Activated T-cell treated with anti-CD3 and anti-CD28 coated beads, Interleukin-2, amount 50 U/mL, for 72 hours (primary cell): ENCODE measurements around the gene FEZ2. TPM values are rescaled to one million over a fixed set of nuclear protein-coding genes. Genes with fewer than 3 reads are reported as not detected.
A peak's percentile ranks its signal among the peaks of the same experiment; 100 is the strongest.

ENCODE experiments used
- ATAC-seq, 2 donors: fragments of 150-1000 bp; cut with Tn5 transposase; replicated peaks in 1 of 2; 2 replicates each; pipeline ENCODE4 v1.10.0; 2021; ENCODE audit warnings: moderate library complexity in 2 of 2, mild to moderate bottlenecking in 1 of 2
- DNase-seq, 2 donors: peaks; one replicate each; pipeline ENCODE4 v3.0.0; 2021 to 2022; ENCODE audit warnings: mixed read lengths in 1 of 2
- H3K27ac Mint-ChIP-seq: one replicate; pipeline ENCODE4 v1.8.0; 2022; ENCODE audit warnings: mild to moderate bottlenecking, moderate library complexity, mixed read lengths
- H3K27me3 Mint-ChIP-seq: one replicate; pipeline ENCODE4 v1.8.0; 2022; ENCODE audit warnings: low read depth, mixed read lengths
- H3K36me3 Mint-ChIP-seq, 2 donors: one replicate each; pipeline ENCODE4 v1.8.0; 2022; ENCODE audit warnings: mixed read lengths in 2 of 2, mild to moderate bottlenecking in 1 of 2; ENCODE audit not compliant: insufficient read depth in 2 of 2
- H3K4me1 Mint-ChIP-seq: one replicate; pipeline ENCODE4 v1.8.0; 2022; ENCODE audit warnings: low read depth, mixed read lengths
- H3K4me3 Mint-ChIP-seq, 2 donors: one replicate each; pipeline ENCODE4 v1.8.0; 2022; ENCODE audit warnings: mild to moderate bottlenecking in 2 of 2, mixed read lengths in 2 of 2, moderate library complexity in 2 of 2
- H3K9me3 Mint-ChIP-seq, 2 donors: one replicate each; pipeline ENCODE4 v1.8.0; 2022; ENCODE audit warnings: mixed read lengths in 2 of 2
- total RNA-seq, 2 donors: library from RNA; stranded (reverse); gene quantifications; one replicate each; pipeline ENCODE4 v1.2.3, GENCODE V29; 2022

FEZ2 gene
- total RNA-seq, 2 donors from 2014 or later, result 11.1 to 12.5 TPM

- Mint-ChIP-seq H3K9me3 (no peaks in the 10 kb centered on the region), H3K36me3 (peaks cover 0 to 16% of the 10 kb centered on the region in 2 donors), H3K4me3 (no peak overlapping the region), H3K27me3 (no peaks in the 10 kb centered on the region), H3K4me1 (peaks cover 9% of the 10 kb centered on the region), H3K27ac (no peak overlapping the region)
- DNase-seq (no peak), ATAC-seq (no peak)
Measured at GRCh38 chr2:36547906-36548305, 50.1 kb downstream of the FEZ2 start.

- DNase-seq (no peak), ATAC-seq (no peak)
- Mint-ChIP-seq H3K4me3 (no peak overlapping the region), H3K36me3 (peaks cover 0 to 9% of the 10 kb centered on the region in 2 donors), H3K9me3 (no peaks in the 10 kb centered on the region), H3K27ac (no peak overlapping the region), H3K27me3 (no peaks in the 10 kb centered on the region), H3K4me1 (peaks cover 9% of the 10 kb centered on the region)
Measured at GRCh38 chr2:36545871-36546416, 52.0 kb downstream of the FEZ2 start.

- peaks cover 9% of the 10 kb centered on the region for H3K4me1 Mint-ChIP-seq
- no peaks in the 10 kb centered on the region for H3K27me3 Mint-ChIP-seq
- ATAC-seq (no peak), DNase-seq (no peak)
- peaks cover 0 to 9% of the 10 kb centered on the region in 2 donors for H3K36me3 Mint-ChIP-seq
- H3K4me3 Mint-ChIP-seq, result no peak overlapping the region
- H3K9me3 Mint-ChIP-seq, result no peaks in the 10 kb centered on the region
- H3K27ac Mint-ChIP-seq, result peak overlapping the region; percentile 22
Measured at GRCh38 chr2:36544638-36545338, 53.2 kb downstream of the FEZ2 start.

DNA sequence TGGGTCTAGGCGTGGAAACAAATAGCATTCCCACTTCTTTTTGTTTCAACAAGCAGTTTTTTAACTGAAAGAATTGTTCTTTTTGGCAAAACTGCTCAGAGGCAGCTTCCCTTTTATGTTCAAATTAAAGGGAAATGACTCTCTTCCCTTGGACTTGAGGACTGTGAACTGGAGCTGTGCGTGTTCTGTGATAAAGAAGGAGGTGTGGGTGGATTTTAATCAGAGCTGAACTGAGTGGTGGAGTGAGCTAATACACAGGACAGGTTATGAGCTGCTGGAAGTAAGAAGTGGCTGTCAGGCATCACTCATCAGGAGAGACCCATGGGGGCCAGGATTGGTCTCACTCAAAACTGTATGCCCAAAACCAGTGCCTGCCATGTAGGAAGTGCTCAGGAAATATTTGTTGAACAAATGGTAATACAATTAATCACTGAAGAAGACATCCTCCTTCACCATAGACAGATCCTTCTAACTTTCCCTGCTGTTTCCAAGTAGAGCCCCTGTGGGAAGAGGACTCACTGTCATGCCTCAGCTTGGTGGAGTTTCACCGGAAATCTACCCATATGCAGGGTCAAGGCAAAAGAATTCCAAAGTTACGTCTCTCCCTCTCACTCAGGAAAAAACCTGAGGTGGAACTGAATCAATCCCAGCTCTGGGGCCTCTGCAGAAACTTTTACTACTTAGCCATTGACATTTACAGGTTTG, 55.9 kb downstream of the FEZ2 start:
- DNase-seq (no peak), ATAC-seq (no peak)
- H3K27ac Mint-ChIP-seq, result no peak overlapping the region
- no peaks in the 10 kb centered on the region for H3K9me3 Mint-ChIP-seq
- no peak overlapping the region for H3K4me3 Mint-ChIP-seq
- no peaks in the 10 kb centered on the region for H3K4me1 Mint-ChIP-seq
- H3K27me3 Mint-ChIP-seq, result no peaks in the 10 kb centered on the region
- peaks cover 0 to 3% of the 10 kb centered on the region in 2 donors for H3K36me3 Mint-ChIP-seq

DNA sequence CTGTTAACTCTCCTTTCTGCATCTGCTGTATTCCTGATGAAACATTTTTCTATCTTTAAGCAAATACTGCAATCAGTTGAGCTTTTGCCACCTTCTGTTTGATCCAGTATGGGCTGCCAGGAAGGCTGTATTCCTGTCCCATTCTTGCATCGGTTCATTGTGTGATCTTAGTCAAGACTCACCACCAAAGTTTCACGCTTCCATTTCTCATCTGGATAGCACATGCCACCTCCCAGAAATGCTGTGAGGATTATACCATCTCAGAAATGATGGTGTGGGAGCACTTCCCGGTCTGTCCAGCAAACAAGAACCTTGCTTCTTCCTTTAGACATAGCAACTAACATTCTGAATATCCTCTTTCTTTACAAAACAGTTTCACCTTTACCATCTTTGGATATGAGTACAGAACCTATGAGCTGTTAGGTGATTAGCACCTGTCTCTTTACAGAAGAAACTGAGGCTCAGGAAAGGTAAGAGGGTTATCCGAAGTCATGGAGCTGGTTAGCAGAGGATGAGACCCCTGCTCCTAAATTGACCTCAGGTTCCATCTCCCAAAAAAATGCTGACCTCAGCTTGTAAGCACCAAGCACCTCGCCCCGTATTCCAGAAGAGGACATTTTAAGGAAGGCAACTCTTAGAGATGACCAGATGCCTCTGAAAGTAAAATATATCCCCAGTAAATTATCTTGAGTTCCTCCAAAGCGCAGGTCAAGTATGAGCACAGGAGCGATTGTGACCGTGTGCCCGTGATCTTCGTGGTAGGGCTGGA, 56.8 kb downstream of the FEZ2 start:
- H3K27me3 Mint-ChIP-seq, result no peaks in the 10 kb centered on the region
- no peak for DNase-seq
- H3K27ac Mint-ChIP-seq, result no peak overlapping the region
- no peaks in the 10 kb centered on the region for H3K9me3 Mint-ChIP-seq
- ATAC-seq, result no peak
- H3K4me3 Mint-ChIP-seq, result no peak overlapping the region
- no peaks in the 10 kb centered on the region for H3K4me1 Mint-ChIP-seq
- no peaks in the 10 kb centered on the region for H3K36me3 Mint-ChIP-seq

GRCh38 chr2:36539631-36540030, 58.3 kb downstream of the FEZ2 start:
- H3K9me3 Mint-ChIP-seq, result no peaks in the 10 kb centered on the region
- H3K27ac Mint-ChIP-seq, result no peak overlapping the region
- ATAC-seq, result no peak
- no peaks in the 10 kb centered on the region for H3K36me3 Mint-ChIP-seq
- H3K27me3 Mint-ChIP-seq, result no peaks in the 10 kb centered on the region
- H3K4me3 Mint-ChIP-seq, result no peak overlapping the region
- no peaks in the 10 kb centered on the region for H3K4me1 Mint-ChIP-seq
- no peak for DNase-seq

- no peaks in the 10 kb centered on the region for H3K4me1 Mint-ChIP-seq
- H3K27me3 Mint-ChIP-seq, result no peaks in the 10 kb centered on the region
- H3K9me3 Mint-ChIP-seq, result no peaks in the 10 kb centered on the region
- no peaks in the 10 kb centered on the region for H3K36me3 Mint-ChIP-seq
- DNase-seq (no peak), ATAC-seq (no peak)
- H3K4me3 Mint-ChIP-seq, result no peak overlapping the region
- no peak overlapping the region for H3K27ac Mint-ChIP-seq
Measured at GRCh38 chr2:36538335-36538734, 59.6 kb downstream of the FEZ2 start.

DNA sequence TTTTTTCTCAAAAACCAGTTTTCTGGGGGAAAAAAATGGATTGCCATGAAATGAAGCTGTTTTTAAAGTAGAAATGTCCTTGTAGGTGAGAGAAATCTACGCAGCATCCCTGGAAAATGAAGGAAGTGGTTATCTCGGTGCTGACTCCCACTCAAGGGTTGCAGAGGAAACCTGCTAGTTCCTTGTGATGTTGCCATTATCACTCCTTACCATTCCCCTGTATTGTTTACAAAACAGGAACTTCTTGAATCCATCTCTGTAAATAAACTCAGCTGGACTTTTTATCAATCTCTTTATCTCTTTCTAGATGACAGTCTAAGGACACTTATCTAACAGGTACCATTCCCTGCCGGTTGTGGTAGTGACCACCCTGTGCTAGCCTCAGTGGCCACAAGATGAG, 61.2 kb downstream of the FEZ2 start:
- H3K4me1 Mint-ChIP-seq, result no peaks in the 10 kb centered on the region
- no peaks in the 10 kb centered on the region for H3K36me3 Mint-ChIP-seq
- DNase-seq (no peak), ATAC-seq (no peak)
- H3K9me3 Mint-ChIP-seq, result no peaks in the 10 kb centered on the region
- no peak overlapping the region for H3K4me3 Mint-ChIP-seq
- no peak overlapping the region for H3K27ac Mint-ChIP-seq
- no peaks in the 10 kb centered on the region for H3K27me3 Mint-ChIP-seq

DNA sequence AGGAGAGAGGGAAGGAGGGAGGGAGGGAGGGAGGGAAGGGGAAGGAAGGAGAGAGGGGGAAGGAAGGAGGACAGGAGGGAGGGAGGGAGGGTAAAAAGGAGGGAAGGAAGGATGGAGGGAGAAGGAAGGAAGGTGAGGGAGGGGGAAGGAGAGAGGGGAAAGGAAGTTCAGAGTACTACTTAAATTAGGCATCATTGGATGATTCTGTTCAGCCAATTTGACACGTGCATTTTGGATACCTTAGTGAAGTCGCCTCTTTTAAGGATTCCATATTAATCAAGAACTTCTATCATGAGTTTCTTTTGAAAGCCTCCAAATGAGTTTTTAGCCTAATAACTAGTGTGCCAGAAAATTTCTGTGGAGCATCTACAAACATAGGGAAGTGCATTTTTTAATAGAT, 62.9 kb downstream of the FEZ2 start:
- no peaks in the 10 kb centered on the region for H3K9me3 Mint-ChIP-seq
- no peaks in the 10 kb centered on the region for H3K36me3 Mint-ChIP-seq
- DNase-seq, result no peak
- no peaks in the 10 kb centered on the region for H3K27me3 Mint-ChIP-seq
- no peak overlapping the region for H3K4me3 Mint-ChIP-seq
- H3K4me1 Mint-ChIP-seq, result no peaks in the 10 kb centered on the region
- no peak for ATAC-seq
- H3K27ac Mint-ChIP-seq, result no peak overlapping the region

GRCh38 chr2:36534275-36534799, 63.6 kb downstream of the FEZ2 start:
- no peaks in the 10 kb centered on the region for H3K27me3 Mint-ChIP-seq
- H3K27ac Mint-ChIP-seq, result peak overlapping the region; percentile 20
- DNase-seq (no peak), ATAC-seq (no peak)
- H3K9me3 Mint-ChIP-seq, result no peaks in the 10 kb centered on the region
- no peaks in the 10 kb centered on the region for H3K36me3 Mint-ChIP-seq
- H3K4me3 Mint-ChIP-seq, result no peak overlapping the region
- no peaks in the 10 kb centered on the region for H3K4me1 Mint-ChIP-seq

- no peaks in the 10 kb centered on the region for H3K9me3 Mint-ChIP-seq
- H3K27ac Mint-ChIP-seq, result no peak overlapping the region
- no peaks in the 10 kb centered on the region for H3K4me1 Mint-ChIP-seq
- no peaks in the 10 kb centered on the region for H3K36me3 Mint-ChIP-seq
- no peak overlapping the region for H3K4me3 Mint-ChIP-seq
- no peaks in the 10 kb centered on the region for H3K27me3 Mint-ChIP-seq
- ATAC-seq (no peak), DNase-seq (no peak)
Measured at GRCh38 chr2:36530983-36531354, 67.0 kb downstream of the FEZ2 start.

- H3K4me1 Mint-ChIP-seq, result no peaks in the 10 kb centered on the region
- no peaks in the 10 kb centered on the region for H3K27me3 Mint-ChIP-seq
- DNase-seq, result no peak
- no peaks in the 10 kb centered on the region for H3K36me3 Mint-ChIP-seq
- no peak overlapping the region for H3K4me3 Mint-ChIP-seq
- ATAC-seq, result peak; percentile 29 to 57
- no peaks in the 10 kb centered on the region for H3K9me3 Mint-ChIP-seq
- H3K27ac Mint-ChIP-seq, result no peak overlapping the region
Measured at GRCh38 chr2:36530178-36530982, 67.6 kb downstream of the FEZ2 start.
